GM19372 (cell line): ENCODE measurements around the gene MAGEA2.
"Not testable (repeated sequence)": the region's sequence is repeated elsewhere in the genome, so short reads cannot be mapped to it uniquely, and the experiment has no call there.

ENCODE experiments used
- ATAC-seq: cut with Tn5 transposase; IDR thresholded peaks from one replicate; pipeline ENCODE4 v1.9.1; 2021; ENCODE audit warnings: mild to moderate bottlenecking, low read depth, moderate library complexity; ENCODE audit not compliant: unreplicated experiment

The MAGEA2 gene

DNA sequence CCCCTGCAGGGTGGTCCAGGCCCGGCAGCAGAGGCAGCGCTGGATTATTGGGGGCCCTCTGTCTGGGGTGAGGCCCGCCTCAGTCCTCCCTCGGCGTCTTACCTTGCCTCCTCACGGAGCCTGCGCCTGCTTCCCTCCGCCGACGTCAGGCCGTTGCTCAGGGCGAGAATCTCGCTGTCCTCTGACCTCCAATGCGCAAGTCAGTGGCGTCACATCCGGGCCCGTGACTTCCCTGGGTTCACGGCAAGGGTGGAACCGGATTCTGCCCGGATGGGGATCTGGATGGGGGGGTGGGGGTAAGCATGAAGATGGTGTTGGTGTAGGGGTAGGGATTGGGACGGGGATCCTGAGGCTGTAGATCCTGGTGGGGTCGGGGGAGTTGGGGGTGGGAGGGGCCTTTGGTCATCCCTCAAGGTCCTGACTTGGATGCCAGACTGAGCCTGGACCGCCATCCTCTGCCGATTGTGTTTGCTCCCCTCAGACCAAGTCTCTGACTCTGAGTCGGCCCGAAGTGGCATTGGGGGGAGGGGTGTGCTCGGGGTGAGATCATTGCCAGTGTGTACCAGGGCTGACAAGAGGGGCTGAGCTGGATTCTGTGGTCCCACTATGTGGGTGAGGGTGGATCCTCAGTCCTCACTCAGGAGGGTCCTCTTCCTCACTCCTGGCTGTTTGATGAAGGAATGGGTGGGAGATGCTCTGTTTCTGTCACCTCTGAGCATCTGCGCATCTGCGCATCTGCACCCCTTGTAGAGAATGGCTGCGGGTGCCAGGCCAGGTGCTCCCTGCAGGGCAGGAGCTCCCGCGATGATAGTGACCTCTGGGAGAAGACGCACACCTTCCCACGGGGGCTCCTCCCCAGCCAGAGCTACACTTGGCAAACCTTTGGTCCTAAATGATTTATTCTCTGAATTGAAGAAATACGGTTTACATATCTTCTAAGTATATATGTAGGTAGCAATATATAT lies at the start of gene MAGEA2:
Gene MAGEA2, minus strand, starts transcription at position 157 of the 965 bp plus-strand sequence. CDS start 2,479 bp downstream, outside the sequence.
- not testable (repeated sequence) for ATAC-seq

- no peak for ATAC-seq
Observed at GRCh38 chrX:152798945-152799344, 45.3 kb upstream of the MAGEA2 start.

- peak; percentile 81 for ATAC-seq
Observed at GRCh38 chrX:152787062-152787461, 33.4 kb upstream of the MAGEA2 start.

DNA sequence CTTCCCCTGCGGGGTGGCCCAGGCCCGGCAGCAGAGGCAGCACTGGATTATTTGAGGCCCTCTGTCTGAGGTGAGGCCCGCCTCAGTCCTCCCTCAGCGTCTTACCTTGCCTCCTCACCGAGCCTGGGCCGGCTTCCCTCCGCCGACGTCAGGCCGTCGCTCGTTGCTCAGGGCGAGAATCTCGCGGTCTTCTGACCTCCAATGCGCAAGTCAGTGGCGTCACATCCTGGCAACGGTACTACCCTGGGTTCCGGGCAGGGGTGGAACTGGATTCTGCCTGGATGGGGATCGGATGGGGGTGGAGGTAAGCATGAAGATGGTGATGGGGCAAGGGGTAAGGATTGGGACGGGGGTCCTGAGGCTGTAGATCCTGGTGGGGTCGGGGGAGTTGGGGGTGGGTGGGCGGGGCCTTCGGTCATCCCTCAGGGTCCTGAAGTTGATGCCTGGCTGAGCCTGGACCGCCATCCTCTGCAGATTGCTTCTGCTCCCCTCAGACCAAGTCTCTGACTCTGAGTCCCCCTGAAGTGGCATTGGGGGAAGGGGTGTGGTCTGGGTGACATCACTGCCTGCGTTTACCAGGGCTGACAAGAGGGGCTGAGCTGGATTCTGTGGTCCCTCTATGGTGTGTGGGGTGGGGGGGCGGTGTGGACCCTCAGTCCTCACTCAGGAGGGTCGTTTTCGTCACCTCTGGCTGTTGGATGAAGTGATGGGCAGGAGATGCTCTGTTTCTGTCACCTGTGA lies 16.1 kb upstream of the MAGEA2 start, which contains the start of gene MAGEA6:
Gene MAGEA6, minus strand, starts transcription at position 141 of the 741 bp plus-strand sequence. CDS start 2,039 bp downstream, outside the sequence.
- not testable (repeated sequence) for ATAC-seq

DNA sequence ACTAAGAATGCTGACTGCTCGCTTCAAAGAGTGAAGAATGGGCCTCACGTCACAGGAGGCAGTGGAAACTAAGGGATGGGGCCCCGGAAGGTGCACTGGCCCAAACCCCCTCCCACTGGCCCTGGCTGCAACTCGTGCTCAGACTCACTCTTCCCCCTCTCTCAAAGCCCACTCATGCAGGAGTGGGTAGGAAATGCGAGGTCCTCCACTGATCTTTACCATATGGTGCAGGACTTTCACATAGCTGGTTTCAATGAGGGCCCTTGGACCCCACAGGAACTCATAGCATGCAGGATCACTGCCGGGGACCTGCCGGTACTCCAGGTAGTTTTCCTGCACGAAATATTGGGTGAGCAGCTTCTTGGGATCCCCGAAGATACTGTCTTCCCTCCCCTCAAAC lies 12.9 kb upstream of the MAGEA2 start:
- not testable (repeated sequence) for ATAC-seq

DNA sequence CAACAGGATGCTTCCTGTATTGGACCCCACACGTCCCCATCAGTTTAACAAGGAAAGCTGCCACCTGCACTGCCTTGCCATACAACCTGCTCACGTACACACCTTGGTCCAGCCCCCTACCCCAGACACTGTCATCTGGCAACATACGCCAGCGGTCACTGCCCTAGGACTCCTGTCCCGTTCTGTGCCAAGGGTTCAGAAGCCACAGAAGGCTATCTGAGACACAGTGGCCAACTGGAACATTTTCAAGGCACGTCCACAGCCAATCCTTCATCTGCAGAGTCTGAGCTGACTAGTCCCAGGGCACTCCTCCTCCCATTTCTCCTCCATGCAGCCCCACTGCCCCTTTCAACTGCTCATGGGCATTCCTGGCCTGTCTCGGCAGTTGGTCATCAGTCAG lies 7.9 kb upstream of the MAGEA2 start:
- ATAC-seq, result not testable (repeated sequence)

DNA sequence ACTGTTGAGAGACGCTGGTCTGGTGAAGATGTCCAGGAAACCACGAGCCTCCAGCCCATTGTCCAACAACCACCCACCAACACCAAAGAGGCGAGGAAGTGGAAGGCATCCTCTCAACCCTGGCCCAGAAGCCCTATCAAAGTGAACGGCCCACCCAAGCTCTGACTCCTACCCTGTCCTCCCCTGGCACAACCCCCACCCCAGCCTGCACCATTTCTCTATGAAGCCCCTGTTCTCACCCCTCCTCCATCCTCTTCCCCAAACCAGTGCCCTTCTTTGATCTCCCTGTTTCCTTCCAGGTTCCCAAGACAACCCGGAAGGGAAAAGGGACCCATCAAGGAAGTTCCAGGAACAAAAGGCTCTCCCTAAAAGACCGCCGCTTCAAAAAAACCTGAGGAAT lies 5.9 kb upstream of the MAGEA2 start:
- ATAC-seq, result not testable (repeated sequence)

GRCh38 chrX:152758918-152759317 lies 5.3 kb upstream of the MAGEA2 start, which contains the start of gene CSAG3:
Gene CSAG3 (plus strand): TSS chrX:152759218.
- not testable (repeated sequence) for ATAC-seq

DNA sequence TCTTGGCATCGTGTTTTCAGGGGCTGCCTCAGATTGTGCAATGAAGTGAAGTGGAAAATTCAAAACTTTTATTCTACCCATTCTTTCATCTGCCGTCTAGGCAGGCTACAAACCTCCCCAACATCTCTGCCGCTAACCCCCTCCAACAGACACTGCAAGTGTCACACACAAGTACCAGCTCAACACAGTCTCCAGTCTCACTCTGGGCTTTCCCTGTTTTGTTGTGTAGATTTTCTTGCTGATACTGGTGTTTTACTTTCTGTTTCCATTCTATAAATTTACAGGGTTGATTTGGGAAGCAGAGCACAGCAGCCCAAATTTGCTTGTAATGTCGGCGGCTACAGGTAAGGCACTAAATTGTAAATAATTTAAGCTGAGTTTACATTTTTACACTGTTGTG lies 1.2 kb upstream of the MAGEA2 start:
- ATAC-seq, result not testable (repeated sequence)

DNA sequence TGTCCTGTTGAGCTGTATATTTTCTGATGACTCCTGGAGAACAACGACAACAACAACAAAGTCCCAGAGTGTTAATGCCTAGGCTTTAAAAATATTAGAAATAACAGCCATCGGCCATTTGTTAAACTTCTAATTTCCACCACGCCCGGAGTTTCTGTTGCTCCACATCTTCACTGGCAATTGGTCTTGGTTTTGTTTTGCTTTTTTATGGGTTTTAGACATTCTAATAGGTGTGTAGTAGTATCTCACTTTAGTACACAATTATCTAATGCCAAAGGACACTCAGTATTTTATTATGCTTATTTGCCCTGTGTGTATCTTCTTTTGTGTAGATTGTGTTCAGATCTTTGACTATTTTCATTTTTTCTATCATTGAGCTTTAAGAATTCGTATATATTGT lies 15.1 kb downstream of the MAGEA2 start:
- no peak for ATAC-seq

DNA sequence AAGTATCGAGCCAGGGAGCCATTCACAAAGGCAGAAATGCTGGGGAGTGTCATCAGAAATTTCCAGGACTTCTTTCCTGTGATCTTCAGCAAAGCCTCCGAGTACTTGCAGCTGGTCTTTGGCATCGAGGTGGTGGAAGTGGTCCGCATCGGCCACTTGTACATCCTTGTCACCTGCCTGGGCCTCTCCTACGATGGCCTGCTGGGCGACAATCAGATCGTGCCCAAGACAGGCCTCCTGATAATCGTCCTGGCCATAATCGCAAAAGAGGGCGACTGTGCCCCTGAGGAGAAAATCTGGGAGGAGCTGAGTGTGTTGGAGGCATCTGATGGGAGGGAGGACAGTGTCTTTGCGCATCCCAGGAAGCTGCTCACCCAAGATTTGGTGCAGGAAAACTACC lies 17.1 kb downstream of the MAGEA2 start:
- ATAC-seq, result not testable (repeated sequence)

GRCh38 chrX:152735860-152736511 lies 17.7 kb downstream of the MAGEA2 start:
- ATAC-seq, result no peak

- no peak for ATAC-seq
Observed at GRCh38 chrX:152735101-152735500, 18.5 kb downstream of the MAGEA2 start.

- ATAC-seq, result not testable (repeated sequence)
Observed at GRCh38 chrX:152734143-152734858, 19.3 kb downstream of the MAGEA2 start.

DNA sequence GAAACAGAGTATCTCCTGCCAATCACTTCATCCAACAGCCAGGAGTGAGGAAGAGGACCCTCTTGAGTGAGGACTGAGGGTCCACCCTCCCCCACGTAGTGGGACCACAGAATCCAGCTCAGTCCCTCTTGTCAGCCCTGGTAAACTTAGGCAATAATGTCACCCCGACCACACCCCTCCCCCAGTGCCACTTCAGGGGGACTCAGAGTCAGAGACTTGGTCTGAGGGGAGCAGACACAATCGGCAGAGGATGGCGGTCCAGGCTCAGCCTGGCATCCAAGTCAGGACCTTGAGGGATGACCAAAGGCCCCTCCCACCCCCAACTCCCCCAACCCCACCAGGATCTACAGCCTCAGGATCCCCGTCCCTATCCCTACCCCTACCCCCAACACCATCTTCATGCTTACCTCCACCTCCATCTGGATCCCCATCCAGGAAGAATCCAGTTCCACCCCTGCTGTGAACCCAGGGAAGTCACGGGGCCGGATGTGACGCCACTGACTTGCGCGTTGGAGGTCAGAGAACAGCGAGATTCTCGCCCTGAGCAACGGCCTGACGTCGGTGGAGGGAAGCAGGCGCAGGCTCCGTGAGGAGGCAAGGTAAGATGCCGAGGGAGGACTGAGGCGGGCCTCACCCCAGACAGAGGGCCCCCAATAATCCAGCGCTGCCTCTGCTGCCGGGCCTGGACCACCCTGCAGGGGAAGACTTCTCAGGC lies 20.2 kb downstream of the MAGEA2 start, which contains the start of the genes CSAG1 and MAGEA12:
Gene CSAG1, minus strand, starts transcription at position 461 of the 715 bp plus-strand sequence. CDS start 1,261 bp downstream, outside the sequence.
Gene MAGEA12, plus strand, starts transcription at position 497 of the 715 bp plus-strand sequence. CDS start 2,405 bp downstream, outside the sequence.
- ATAC-seq, result no peak

GRCh38 chrX:152725409-152725808 lies 28.2 kb downstream of the MAGEA2 start:
- ATAC-seq, result no peak

GRCh38 chrX:152713815-152714787 lies 39.5 kb downstream of the MAGEA2 start, which contains the start of gene MAGEA2B:
Gene MAGEA2B (plus strand): TSS chrX:152714628. CDS start chrX:152717107, 2,479 bp downstream.
- not testable (repeated sequence) for ATAC-seq

DNA sequence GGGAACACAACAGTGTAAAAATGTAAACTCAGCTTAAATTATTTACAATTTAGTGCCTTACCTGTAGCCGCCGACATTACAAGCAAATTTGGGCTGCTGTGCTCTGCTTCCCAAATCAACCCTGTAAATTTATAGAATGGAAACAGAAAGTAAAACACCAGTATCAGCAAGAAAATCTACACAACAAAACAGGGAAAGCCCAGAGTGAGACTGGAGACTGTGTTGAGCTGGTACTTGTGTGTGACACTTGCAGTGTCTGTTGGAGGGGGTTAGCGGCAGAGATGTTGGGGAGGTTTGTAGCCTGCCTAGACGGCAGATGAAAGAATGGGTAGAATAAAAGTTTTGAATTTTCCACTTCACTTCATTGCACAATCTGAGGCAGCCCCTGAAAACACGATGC lies 40.4 kb downstream of the MAGEA2 start:
- not testable (repeated sequence) for ATAC-seq
